Stimulated activated CD4-positive, alpha-beta T cell treated with anti-CD3 and anti-CD28 coated beads, Interleukin-1b, Interleukin-23, amount 100 ng/mL, for 24 hours (primary cell): ENCODE results near the gene DUSP11.
"Not testable (repeated sequence)": the region's sequence is repeated elsewhere in the genome, so short reads cannot be mapped to it uniquely, and the experiment has no call there.

Experiments used
- DNase-seq, 4 experiments: peaks; one replicate each; pipeline ENCODE4 v3.0.0-alpha.2; 2020; ENCODE audit warnings: low read depth in 4 of 4, low spot score in 1 of 4

Gene DUSP11

GRCh38 chr2:73718851-73719621, 60.9 kb downstream of the DUSP11 start:
- no peak for DNase-seq

- DNase-seq = no peak
Observed at GRCh38 chr2:73718421-73718820, 61.5 kb downstream of the DUSP11 start.

- DNase-seq = not testable (repeated sequence)
Observed at GRCh38 chr2:73717695-73718094, 62.2 kb downstream of the DUSP11 start.

GRCh38 chr2:73717251-73717606, 62.7 kb downstream of the DUSP11 start:
- DNase-seq = no peak

GRCh38 chr2:73716543-73717250, 63.2 kb downstream of the DUSP11 start:
- DNase-seq = no peak

- no peak for DNase-seq
Observed at GRCh38 chr2:73714091-73714490, 65.8 kb downstream of the DUSP11 start.
